Mucosa of descending colon (tissue), 3 donors: ENCODE measurements around the gene PIM3. TPM values are rescaled to one million over a fixed set of nuclear protein-coding genes. Genes with fewer than 3 reads are reported as not detected.

Source experiments
- ATAC-seq: fragments of 200-7000 bp; cut with Tn5 transposase; one replicate; pipeline ENCODE4 v1.9.1; 2020; ENCODE audit warnings: mild to moderate bottlenecking, moderate library complexity
- DNase-seq, 3 donors: peaks; one replicate each; pipeline ENCODE4 v3.0.0-alpha.2; 2020
- H3K36me3 ChIP-seq: fragments of 200-600 bp; one replicate; pipeline ENCODE4 v1.8.0; 2021; ENCODE audit warnings: low read depth, mild to moderate bottlenecking
- H3K4me1 ChIP-seq: fragments of 200-600 bp; one replicate; pipeline ENCODE4 v1.8.0; 2021; ENCODE audit warnings: low read depth, mild to moderate bottlenecking
- H3K4me3 ChIP-seq: fragments of 200-600 bp; one replicate; pipeline ENCODE4 v1.8.0; 2021; ENCODE audit warnings: mild to moderate bottlenecking
- H3K9me3 ChIP-seq: fragments of 200-600 bp; one replicate; pipeline ENCODE4 v1.8.0; 2021; ENCODE audit warnings: mild to moderate bottlenecking
- CTCF ChIP-seq: fragments of 200-600 bp; IDR thresholded peaks from one replicate; pipeline ENCODE4 v1.8.0; 2022; ENCODE audit warnings: antibody characterized with exemption, mild to moderate bottlenecking
- intact Hi-C, 2 donors: fragments of 100-400 bp; cut with DNase I in 1 of 2; cut with micrococcal nuclease in 1 of 2; formaldehyde crosslinking; loops; one replicate each; pipeline versions ENCODE4 v1.11.0 to v1.11.1; 2022; cut with DNase I, micrococcal nuclease
- total RNA-seq, 3 donors: library from RNA; stranded (reverse); fragmentation: NEBNext Ultra II Directional in 2 of 3; extraction: Animal tissue kit (Norgen Biotek cat#: 25700) in 2 of 3; gene quantifications; one replicate each; pipeline versions ENCODE4 v1.2.1 to v1.2.4, GENCODE V29; 2021 to 2023
- donor health status: DM: no; HTN: no; CAD: no; lungs with moderate emphysema.
- donor health status: DM: no; HTN: no; CAD: no.
- donor health status: DM: no; HTN: yes; CAD: no.

The PIM3 gene
- total RNA-seq, 3 donors from 2014 or later, result 56.4 to 106 (median 58.7) TPM

DNA sequence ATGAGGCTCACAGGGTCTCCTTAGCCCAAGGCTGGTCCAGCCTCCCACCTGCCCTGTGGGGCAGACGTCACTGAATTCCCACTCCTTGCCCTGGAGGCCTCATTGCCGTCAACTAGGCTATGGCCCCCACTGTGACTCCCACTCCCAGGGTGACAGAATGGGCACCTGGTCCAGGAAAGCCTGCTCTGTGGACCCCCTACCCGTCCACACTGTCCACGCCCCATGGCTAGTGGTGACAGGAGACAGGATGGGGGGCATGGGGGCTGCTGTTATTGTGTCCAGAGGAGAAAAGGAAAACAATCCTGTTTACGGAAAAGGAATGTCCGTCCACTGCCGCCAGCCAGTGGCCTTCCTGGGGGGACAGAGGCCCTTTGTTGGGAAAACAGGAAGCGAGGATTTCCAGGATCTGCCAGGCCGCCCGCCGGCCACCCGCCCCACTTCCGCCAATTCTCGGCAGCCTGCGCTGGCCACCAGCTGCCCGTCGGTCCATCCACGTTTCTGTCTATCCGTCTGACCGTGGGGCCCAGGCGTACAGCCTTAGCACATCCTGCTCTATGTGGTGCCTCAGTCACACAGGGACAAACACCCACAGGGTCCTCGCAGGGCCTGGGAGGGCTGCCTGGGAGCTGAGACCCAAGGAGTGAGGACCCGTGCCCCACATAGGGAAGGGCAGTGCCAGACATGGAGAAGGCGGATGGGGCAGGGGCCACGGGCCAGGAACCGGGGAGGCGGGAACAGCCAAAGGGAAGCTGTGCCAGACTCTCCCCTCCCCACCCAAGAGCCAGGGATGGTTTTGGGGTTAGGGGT lies 22.6 kb upstream of the PIM3 start:
- DNase-seq (peak in 1 of 3 donors; percentile 40), ATAC-seq (no peak)
- Histone ChIP-seq H3K36me3 (no peaks in the 10 kb centered on the region), H3K9me3 (no peaks in the 10 kb centered on the region), H3K4me3 (no peak overlapping the region), H3K4me1 (peaks cover 26% of the 10 kb centered on the region)
- TF ChIP-seq CTCF, result no peak
- intact Hi-C loops, result no loop called here

DNA sequence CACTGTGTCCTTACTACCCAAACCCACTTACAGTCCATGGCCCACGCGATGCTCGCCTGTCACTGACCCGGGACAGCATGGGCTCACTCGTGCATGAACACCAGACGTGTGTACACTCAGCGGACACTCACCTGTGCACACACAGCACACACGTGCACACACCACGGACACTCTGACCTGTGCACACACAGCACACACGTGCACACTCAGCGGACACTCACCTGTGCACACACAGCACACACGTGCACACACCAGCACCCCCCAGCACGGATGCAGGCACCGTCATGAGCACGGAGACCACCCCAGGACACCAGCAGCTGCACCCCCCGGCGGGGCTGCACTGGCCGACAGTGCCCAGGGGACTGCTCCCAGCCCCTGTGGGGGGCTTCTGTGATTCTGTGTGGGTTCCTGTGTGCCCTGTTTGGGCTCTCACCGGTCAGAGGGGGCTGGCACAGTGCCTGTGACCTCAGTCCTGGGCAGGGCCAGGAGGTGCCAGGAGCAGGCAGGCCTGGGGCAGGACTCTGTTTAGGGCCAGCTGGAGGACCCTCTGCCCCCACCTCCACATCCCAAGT lies 21.9 kb upstream of the PIM3 start:
- no peak for TF ChIP-seq CTCF
- no peaks in the 10 kb centered on the region for H3K36me3 ChIP-seq
- no peaks in the 10 kb centered on the region for H3K9me3 ChIP-seq
- DNase-seq (no peak), ATAC-seq (no peak)
- intact Hi-C loops, result no loop called here
- no peak overlapping the region for H3K4me3 ChIP-seq
- peaks cover 24% of the 10 kb centered on the region for H3K4me1 ChIP-seq

DNA sequence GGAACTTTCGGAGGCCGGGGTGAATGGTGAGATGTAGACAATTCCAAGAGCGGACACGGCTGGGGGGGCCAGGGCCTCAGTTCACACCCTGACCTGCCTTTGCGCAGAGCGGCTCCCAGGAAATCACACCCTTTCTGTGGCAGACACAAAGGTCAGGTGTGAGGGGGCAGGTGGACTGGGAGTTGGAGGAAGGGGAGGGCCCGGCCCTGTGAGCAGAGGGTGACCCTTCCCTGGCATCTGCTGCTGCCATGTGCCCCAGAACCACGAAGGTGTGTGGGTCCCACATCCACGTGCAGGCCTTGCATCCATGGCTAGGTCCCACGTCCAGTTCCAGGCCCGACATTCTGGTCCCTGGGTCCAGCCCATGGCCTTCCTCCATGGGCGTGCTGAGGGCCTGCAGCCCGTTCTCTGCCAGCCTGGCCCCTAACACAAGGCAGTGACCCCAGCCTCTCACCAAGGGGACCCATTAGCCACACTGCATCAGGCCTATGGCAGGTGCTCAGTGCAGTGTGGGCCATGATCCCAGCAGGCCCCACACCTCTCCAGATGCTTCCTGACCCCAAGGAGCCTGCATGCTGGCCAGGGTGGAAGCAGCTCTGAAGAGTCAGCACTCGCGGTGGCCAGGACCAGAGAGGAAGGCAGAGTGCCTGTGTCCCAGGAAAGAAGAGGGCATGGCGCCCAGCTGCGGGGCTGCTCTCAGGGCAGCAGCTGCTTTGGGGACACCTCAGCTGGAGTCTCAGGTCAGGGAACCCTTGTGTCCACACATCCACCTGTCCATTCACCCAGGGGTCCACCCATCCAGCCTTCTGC lies 18.9 kb upstream of the PIM3 start:
- intact Hi-C loops, result no loop called here
- no peak for DNase-seq
- TF ChIP-seq CTCF, result no peak
- H3K4me1 ChIP-seq, result peaks cover 13% of the 10 kb centered on the region
- no peak for ATAC-seq
- H3K36me3 ChIP-seq, result no peaks in the 10 kb centered on the region
- no peak overlapping the region for H3K4me3 ChIP-seq
- H3K9me3 ChIP-seq, result no peaks in the 10 kb centered on the region

DNA sequence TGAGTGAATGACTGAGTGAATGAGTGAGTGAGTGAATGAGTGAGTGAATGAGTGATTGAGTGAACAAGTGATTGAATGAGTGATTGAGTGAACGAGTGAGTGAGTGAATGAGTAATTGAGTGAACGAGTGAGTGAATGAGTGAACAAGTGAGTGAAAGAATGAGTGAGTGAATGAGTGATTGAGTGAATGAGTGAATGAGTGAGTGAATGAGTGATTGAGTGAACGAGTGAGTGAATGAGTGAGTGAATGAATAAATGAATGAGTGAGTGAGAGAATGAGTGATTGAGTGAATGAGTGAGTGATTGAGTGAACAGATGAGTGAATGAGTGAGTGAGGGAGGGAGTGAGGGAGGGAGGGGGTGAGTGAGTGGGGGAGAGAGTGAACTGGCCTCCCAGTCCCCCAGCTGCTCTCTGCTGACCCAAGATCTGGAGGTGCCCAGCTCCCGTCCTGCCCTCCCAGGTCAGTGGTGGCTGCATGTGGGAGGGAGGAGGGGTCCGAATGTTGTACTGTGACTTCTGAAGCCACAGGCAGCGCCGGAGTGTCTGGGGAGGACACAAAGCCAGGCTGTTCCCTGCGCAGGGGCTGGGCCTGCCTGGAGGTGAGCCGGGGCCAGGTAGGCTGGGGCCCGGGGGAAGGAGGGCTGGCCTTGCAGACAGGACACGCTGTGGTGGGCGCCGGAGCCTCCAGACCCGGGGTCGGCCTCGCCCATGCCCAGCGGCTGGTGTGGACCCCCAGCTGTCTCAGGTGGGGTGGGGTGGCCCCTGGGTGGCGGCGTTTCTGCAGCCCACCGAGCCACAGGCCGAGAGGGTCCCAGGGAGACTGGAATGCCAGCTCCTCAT lies 17.8 kb upstream of the PIM3 start:
- no peak overlapping the region for H3K4me3 ChIP-seq
- no peaks in the 10 kb centered on the region for H3K9me3 ChIP-seq
- intact Hi-C loops, result no loop called here
- no peak for TF ChIP-seq CTCF
- H3K36me3 ChIP-seq, result no peaks in the 10 kb centered on the region
- ATAC-seq, result no peak
- peaks cover 12% of the 10 kb centered on the region for H3K4me1 ChIP-seq
- peak in 1 of 3 donors; percentile 46 for DNase-seq

GRCh38 chr22:49943405-49943765 lies 17.2 kb upstream of the PIM3 start:
- Histone ChIP-seq H3K36me3 (no peaks in the 10 kb centered on the region), H3K4me3 (no peak overlapping the region), H3K9me3 (no peaks in the 10 kb centered on the region), H3K4me1 (peaks cover 12% of the 10 kb centered on the region)
- intact Hi-C loops, result no loop called here
- no peak for DNase-seq
- no peak for ATAC-seq
- TF ChIP-seq CTCF, result no peak
